CD4-positive, alpha-beta T cell (primary cell): ENCODE results near the gene R3HDM4. TPM values are rescaled to one million over a fixed set of nuclear protein-coding genes. Genes with fewer than 3 reads are reported as not detected.
A peak's percentile ranks its signal among the peaks of the same experiment; 100 is the strongest.

ENCODE experiments used
- ATAC-seq: fragments of 200-7000 bp; cut with Tn5 transposase; one replicate; pipeline ENCODE4 v1.10.0; 2022; ENCODE audit warnings: mild to moderate bottlenecking; ENCODE audit not compliant: poor library complexity
- CTCF ChIA-PET: fragments of 350-600 bp; sonication (Branson Sonifier 250); formaldehyde crosslinking; loops from one replicate; lab custom pipeline; 2021; ENCODE audit warnings: antibody characterized with exemption, inconsistent platforms; lab: Charles Lee
- POLR2A ChIA-PET: fragments of 350-600 bp; sonication (Branson Sonifier 250); formaldehyde crosslinking; loops from one replicate; lab custom pipeline; 2021; ENCODE audit warnings: antibody characterized with exemption, inconsistent platforms; lab: Charles Lee
- DNase-seq, 14 experiments: peaks; one replicate each; pipeline ENCODE4 v3.0.0-alpha.2; 2013 to 2020; ENCODE audit warnings: mixed read lengths in 2 of 14
- H3K27ac ChIP-seq, 2 donors: one replicate each; pipeline versions ENCODE4 v1.5.1 to v1.7.0; 2013; ENCODE audit warnings: low read length in 2 of 2, low read depth in 1 of 2, mild to moderate bottlenecking in 1 of 2
- H3K27me3 ChIP-seq, 2 experiments: 1 replicate in 1 of 2; 2 replicates in 1 of 2; pipeline versions ENCODE4 v1.6.1 to v1.7.0; 2013; ENCODE audit warnings: low read length in 2 of 2, control low read depth in 1 of 2, mild to moderate bottlenecking in 1 of 2, moderate library complexity in 1 of 2; ENCODE audit not compliant: insufficient read depth in 2 of 2, control insufficient read depth in 1 of 2
- H3K36me3 ChIP-seq: one replicate; pipeline ENCODE4 v1.6.1; 2013; ENCODE audit warnings: low read length, control low read depth; ENCODE audit not compliant: insufficient read depth
- H3K4me1 ChIP-seq: one replicate; pipeline ENCODE4 v1.6.1; 2013; ENCODE audit warnings: low read length, control low read depth; ENCODE audit not compliant: insufficient read depth
- H3K4me3 ChIP-seq: one replicate; pipeline ENCODE4 v1.5.1; 2013; ENCODE audit warnings: mild to moderate bottlenecking, low read length, moderate library complexity
- H3K9me3 ChIP-seq, 2 experiments: 1 replicate in 1 of 2; 2 replicates in 1 of 2; pipeline versions ENCODE4 v1.6.1 to v1.7.0; 2013; ENCODE audit warnings: low read length in 2 of 2, mild to moderate bottlenecking in 2 of 2, control low read depth in 1 of 2, moderate library complexity in 1 of 2; ENCODE audit not compliant: control insufficient read depth in 1 of 2, insufficient read depth in 1 of 2
- H3K27ac Mint-ChIP-seq: one replicate; pipeline ENCODE4 v1.8.0; 2020; ENCODE audit warnings: mixed read lengths
- H3K27me3 Mint-ChIP-seq: one replicate; pipeline ENCODE4 v1.8.0; 2021; ENCODE audit warnings: mixed read lengths
- H3K36me3 Mint-ChIP-seq: one replicate; pipeline ENCODE4 v1.8.0; 2021; ENCODE audit warnings: low read depth, mixed read lengths
- H3K4me1 Mint-ChIP-seq: one replicate; pipeline ENCODE4 v1.8.0; 2021; ENCODE audit warnings: low read depth, mixed read lengths
- H3K4me3 Mint-ChIP-seq: one replicate; pipeline ENCODE4 v1.8.0; 2020; ENCODE audit warnings: mild to moderate bottlenecking, mixed read lengths
- H3K9me3 Mint-ChIP-seq: one replicate; pipeline ENCODE4 v1.8.0; 2020; ENCODE audit warnings: mixed read lengths
- intact Hi-C, 2 experiments: fragments of 100-400 bp; cut with DNase I in 1 of 2; cut with micrococcal nuclease in 1 of 2; formaldehyde crosslinking; loops; one replicate each; pipeline versions ENCODE4 v1.15.1 to v1.9.0; 2023 to 2025; cut with DNase I, micrococcal nuclease
- total RNA-seq, 174 experiments: library from RNA in 2 of 174; stranded (reverse) in 2 of 174; gene quantifications; one replicate each; pipeline ENCODE4 v1.2.3 and lab custom pipeline; 2021 to 2026
- TF ChIP-seq, protein P1 (sequence below): fragments of 200-600 bp; IDR thresholded peaks from one replicate; pipeline ENCODE4 v1.8.0; 2022; ENCODE audit warnings: antibody characterized with exemption, mild to moderate bottlenecking

R3HDM4 gene
- total RNA-seq, 2 experiments from 2014 or later, result 309 to 313 TPM

DNA sequence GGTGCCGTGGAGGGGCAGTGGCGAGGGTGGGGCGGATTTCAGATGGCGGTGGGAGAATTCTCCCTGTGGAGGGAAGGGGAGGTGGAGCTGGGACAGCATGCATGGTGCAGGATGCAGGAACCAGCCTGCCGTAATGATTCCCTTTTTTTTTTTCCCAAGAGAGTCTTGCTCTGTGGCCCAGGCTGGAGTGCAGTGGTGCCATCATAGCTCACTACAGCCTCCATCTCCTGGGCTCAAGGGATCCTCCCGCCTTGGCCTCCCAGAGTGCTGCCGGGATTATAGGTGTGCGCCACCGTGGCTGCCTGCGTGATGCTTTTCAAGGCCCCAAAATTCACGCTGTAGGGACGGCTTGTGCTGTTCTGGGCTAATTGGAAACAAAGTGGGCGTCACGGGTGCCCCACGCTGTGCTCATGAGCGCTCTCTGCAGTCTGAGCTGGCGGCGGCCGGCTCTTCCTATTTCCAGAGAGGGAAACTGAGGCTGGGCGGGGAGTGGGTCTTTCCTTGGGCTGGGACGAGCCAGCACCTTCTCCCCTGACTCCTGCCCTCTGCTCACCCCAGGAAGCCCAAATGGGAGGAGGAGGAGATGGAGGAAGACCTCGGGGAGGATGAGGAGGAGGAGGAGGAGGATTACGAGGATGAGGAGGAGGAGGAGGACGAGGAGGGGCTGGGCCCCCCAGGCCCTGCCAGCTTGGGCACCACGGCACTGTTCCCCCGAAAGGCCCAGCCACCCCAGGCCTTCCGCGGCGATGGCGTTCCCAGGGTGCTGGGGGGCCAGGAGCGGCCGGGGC, 19.0 kb upstream of the R3HDM4 start:
- TF ChIP-seq, protein P1, sequence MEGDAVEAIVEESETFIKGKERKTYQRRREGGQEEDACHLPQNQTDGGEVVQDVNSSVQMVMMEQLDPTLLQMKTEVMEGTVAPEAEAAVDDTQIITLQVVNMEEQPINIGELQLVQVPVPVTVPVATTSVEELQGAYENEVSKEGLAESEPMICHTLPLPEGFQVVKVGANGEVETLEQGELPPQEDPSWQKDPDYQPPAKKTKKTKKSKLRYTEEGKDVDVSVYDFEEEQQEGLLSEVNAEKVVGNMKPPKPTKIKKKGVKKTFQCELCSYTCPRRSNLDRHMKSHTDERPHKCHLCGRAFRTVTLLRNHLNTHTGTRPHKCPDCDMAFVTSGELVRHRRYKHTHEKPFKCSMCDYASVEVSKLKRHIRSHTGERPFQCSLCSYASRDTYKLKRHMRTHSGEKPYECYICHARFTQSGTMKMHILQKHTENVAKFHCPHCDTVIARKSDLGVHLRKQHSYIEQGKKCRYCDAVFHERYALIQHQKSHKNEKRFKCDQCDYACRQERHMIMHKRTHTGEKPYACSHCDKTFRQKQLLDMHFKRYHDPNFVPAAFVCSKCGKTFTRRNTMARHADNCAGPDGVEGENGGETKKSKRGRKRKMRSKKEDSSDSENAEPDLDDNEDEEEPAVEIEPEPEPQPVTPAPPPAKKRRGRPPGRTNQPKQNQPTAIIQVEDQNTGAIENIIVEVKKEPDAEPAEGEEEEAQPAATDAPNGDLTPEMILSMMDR, result no peak
- ChIA-PET CTCF (no interaction called here), POLR2A (interaction anchor here (1.1 to 1.7 kb wide), 2 partner anchors 24 to 68 kb away, joined by 3 to 4 read pairs; no protein-coding TSS in a partner anchor)
- Histone ChIP-seq H3K4me3 (no peak overlapping the region), H3K27ac (no peak overlapping the region), H3K9me3 (peaks cover 0 to 3% of the 10 kb centered on the region in 2 experiments), H3K36me3 (no peaks in the 10 kb centered on the region), H3K4me1 (peaks cover 41% of the 10 kb centered on the region), H3K27me3 (no peaks in the 10 kb centered on the region)
- no peak for DNase-seq
- Mint-ChIP-seq H3K36me3 (no peaks in the 10 kb centered on the region), H3K9me3 (no peaks in the 10 kb centered on the region), H3K27ac (no peak overlapping the region), H3K4me1 (peaks cover 14% of the 10 kb centered on the region), H3K4me3 (peak overlapping the region; percentile 15), H3K27me3 (no peaks in the 10 kb centered on the region)
- ATAC-seq, result no peak
- intact Hi-C loops, result no loop called here

DNA sequence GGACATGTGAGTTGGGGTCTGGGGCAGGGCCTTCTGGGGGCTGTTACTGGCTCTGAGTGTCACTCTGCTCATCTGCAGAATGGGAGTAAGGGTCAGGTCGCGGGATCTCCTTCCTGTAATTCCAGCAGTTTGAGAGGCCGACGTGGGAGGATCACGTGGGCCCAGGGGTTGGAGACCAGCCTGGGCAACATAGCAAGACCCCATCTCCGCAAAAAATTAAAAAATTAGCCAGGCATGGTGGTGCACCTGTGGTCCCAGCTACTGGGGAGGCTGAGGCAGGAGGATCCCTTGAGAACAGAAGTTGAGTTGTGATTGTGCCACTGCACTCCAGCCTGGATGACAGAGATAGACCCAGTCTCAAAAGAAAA, 16.9 kb upstream of the R3HDM4 start:
- ChIA-PET CTCF (no interaction called here), POLR2A (no interaction called here)
- no peak overlapping the region for H3K27ac ChIP-seq
- H3K9me3 Mint-ChIP-seq, result no peaks in the 10 kb centered on the region
- H3K27me3 ChIP-seq, result no peaks in the 10 kb centered on the region
- H3K4me1 Mint-ChIP-seq, result peaks cover 14% of the 10 kb centered on the region
- intact Hi-C loops, result loop anchor here in 1 of 2 experiments (5.0 kb wide), 1 partner anchor 262 kb away; no protein-coding TSS in a partner anchor
- no peaks in the 10 kb centered on the region for H3K36me3 ChIP-seq
- H3K27ac Mint-ChIP-seq, result no peak overlapping the region
- no peak overlapping the region for H3K4me3 ChIP-seq
- no peaks in the 10 kb centered on the region for H3K27me3 Mint-ChIP-seq
- H3K9me3 ChIP-seq, result no peaks in the 10 kb centered on the region
- H3K4me3 Mint-ChIP-seq, result peak overlapping the region; percentile 51
- TF ChIP-seq, protein P1, result no peak
- H3K36me3 Mint-ChIP-seq, result no peaks in the 10 kb centered on the region
- peaks cover 53% of the 10 kb centered on the region for H3K4me1 ChIP-seq
- ATAC-seq (no peak), DNase-seq (no peak)

DNA sequence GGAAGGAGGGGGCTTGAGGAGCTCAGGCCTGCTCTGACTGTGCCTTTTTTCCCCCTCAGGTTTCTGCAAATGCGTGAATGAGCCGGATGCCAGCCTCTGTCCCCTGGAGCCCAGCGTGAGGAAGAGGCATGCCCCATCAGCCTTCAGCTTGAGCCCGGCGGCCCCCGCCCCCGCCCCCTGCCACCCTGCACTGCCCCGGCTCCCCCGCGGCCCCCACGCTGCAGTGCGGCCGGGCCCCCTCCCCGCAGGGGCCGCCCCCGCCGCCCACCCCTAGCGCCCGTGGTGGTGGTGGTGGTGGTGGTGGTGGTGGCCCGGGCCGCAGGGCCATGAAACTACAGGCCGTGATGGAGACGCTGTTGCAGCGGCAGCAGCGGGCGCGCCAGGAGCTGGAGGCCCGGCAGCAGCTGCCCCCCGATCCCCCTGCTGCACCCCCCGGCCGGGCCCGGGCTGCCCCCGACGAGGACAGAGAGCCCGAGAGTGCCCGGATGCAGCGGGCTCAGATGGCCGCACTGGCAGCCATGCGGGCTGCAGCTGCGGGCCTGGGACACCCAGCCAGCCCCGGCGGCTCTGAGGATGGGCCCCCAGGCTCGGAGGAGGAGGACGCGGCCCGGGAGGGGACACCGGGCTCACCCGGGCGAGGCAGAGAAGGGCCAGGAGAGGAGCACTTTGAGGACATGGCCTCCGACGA, 16.3 kb upstream of the R3HDM4 start:
- no peaks in the 10 kb centered on the region for H3K36me3 ChIP-seq
- ATAC-seq (no peak), DNase-seq (no peak)
- Mint-ChIP-seq H3K36me3 (no peaks in the 10 kb centered on the region), H3K27me3 (no peaks in the 10 kb centered on the region), H3K27ac (no peak overlapping the region), H3K4me1 (peaks cover 14% of the 10 kb centered on the region), H3K4me3 (no peak overlapping the region), H3K9me3 (no peaks in the 10 kb centered on the region)
- ChIA-PET CTCF (no interaction called here), POLR2A (no interaction called here)
- peaks cover 55% of the 10 kb centered on the region for H3K4me1 ChIP-seq
- TF ChIP-seq, protein P1, result no peak
- intact Hi-C loops, result loop anchor here in 1 of 2 experiments (5.0 kb wide), 1 partner anchor 263 kb away; no protein-coding TSS in a partner anchor
- no peaks in the 10 kb centered on the region for H3K9me3 ChIP-seq
- no peak overlapping the region for H3K27ac ChIP-seq
- no peaks in the 10 kb centered on the region for H3K27me3 ChIP-seq
- no peak overlapping the region for H3K4me3 ChIP-seq
